ENCODE data around the gene GRB14.

DNA sequence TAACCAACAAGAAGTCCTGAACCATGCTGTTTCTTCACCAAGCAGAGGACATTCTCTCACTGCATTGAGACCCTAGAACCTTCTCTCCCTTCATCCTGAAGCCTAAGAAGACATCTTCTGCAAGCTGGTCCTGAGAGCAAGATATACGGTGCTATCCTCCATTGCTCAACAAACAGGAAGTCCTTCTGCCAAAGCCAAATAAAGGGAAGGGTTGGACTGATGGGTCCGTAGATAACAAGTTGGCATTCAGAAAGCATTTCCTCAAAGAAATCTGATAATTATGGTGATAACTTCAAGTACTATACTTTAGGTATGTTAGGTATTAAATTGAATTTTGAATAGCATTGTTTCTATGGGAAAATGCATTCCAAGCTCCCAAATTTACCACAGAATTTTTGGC, 23.3 kb downstream of the GRB14 start:
- no peak for TF ChIP-seq POLR2AphosphoS5 (IDR thresholded peaks at IDR 0.05; ENCODE audit: low read depth, low read length)
- TF ChIP-seq RCOR1 (IDR thresholded peaks at IDR 0.05; ENCODE audit: low read length): no peak
- TF ChIP-seq, protein P1, sequence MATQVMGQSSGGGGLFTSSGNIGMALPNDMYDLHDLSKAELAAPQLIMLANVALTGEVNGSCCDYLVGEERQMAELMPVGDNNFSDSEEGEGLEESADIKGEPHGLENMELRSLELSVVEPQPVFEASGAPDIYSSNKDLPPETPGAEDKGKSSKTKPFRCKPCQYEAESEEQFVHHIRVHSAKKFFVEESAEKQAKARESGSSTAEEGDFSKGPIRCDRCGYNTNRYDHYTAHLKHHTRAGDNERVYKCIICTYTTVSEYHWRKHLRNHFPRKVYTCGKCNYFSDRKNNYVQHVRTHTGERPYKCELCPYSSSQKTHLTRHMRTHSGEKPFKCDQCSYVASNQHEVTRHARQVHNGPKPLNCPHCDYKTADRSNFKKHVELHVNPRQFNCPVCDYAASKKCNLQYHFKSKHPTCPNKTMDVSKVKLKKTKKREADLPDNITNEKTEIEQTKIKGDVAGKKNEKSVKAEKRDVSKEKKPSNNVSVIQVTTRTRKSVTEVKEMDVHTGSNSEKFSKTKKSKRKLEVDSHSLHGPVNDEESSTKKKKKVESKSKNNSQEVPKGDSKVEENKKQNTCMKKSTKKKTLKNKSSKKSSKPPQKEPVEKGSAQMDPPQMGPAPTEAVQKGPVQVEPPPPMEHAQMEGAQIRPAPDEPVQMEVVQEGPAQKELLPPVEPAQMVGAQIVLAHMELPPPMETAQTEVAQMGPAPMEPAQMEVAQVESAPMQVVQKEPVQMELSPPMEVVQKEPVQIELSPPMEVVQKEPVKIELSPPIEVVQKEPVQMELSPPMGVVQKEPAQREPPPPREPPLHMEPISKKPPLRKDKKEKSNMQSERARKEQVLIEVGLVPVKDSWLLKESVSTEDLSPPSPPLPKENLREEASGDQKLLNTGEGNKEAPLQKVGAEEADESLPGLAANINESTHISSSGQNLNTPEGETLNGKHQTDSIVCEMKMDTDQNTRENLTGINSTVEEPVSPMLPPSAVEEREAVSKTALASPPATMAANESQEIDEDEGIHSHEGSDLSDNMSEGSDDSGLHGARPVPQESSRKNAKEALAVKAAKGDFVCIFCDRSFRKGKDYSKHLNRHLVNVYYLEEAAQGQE (IDR thresholded peaks at IDR 0.05; ENCODE audit: low read depth, low read length): no peak
- TF ChIP-seq, protein P2, sequence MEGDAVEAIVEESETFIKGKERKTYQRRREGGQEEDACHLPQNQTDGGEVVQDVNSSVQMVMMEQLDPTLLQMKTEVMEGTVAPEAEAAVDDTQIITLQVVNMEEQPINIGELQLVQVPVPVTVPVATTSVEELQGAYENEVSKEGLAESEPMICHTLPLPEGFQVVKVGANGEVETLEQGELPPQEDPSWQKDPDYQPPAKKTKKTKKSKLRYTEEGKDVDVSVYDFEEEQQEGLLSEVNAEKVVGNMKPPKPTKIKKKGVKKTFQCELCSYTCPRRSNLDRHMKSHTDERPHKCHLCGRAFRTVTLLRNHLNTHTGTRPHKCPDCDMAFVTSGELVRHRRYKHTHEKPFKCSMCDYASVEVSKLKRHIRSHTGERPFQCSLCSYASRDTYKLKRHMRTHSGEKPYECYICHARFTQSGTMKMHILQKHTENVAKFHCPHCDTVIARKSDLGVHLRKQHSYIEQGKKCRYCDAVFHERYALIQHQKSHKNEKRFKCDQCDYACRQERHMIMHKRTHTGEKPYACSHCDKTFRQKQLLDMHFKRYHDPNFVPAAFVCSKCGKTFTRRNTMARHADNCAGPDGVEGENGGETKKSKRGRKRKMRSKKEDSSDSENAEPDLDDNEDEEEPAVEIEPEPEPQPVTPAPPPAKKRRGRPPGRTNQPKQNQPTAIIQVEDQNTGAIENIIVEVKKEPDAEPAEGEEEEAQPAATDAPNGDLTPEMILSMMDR (IDR thresholded peaks at IDR 0.05): no peak

All from SK-N-SH (cell line).